ENCODE data around the gene LCN1.

DNA sequence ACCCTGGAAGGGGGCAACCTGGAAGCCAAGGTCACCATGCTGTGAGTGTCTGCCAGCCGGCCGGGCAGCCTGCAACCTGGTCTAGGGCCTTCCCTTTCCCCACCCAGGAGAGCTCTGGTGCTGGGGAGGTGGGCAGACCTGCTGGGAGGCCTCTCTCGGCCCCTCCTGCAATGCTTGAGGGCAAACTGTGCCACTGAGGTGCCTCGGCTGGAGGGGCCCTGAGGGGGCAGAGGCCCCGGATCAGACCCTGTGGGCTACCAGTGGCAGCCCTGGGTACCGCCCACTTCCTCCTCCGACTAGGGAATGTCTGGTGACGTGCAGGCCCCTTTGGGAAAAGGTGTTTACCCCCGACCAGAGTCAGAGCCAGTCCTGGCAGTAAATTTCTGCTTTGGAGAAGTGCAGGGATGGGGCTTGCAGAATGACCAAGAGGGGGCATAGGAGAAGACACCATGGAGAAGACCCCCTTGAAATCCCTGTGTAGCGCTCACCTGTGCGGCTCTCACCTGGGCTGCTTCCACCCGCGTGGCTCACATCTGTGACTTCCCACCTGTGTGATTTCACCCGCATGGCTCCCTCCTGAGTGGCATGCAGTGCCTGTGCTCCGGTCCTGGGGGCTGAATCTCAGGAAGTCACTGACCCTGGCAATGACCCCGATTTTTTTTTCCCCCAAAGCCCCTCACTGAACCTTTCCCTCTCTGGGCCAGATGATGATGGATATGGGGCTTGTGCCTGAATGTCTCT is 1.1 kb downstream of the LCN1 start:
- TF ChIP-seq POLR2A (IDR thresholded peaks at IDR 0.05): no peak
- TF ChIP-seq, protein P1, sequence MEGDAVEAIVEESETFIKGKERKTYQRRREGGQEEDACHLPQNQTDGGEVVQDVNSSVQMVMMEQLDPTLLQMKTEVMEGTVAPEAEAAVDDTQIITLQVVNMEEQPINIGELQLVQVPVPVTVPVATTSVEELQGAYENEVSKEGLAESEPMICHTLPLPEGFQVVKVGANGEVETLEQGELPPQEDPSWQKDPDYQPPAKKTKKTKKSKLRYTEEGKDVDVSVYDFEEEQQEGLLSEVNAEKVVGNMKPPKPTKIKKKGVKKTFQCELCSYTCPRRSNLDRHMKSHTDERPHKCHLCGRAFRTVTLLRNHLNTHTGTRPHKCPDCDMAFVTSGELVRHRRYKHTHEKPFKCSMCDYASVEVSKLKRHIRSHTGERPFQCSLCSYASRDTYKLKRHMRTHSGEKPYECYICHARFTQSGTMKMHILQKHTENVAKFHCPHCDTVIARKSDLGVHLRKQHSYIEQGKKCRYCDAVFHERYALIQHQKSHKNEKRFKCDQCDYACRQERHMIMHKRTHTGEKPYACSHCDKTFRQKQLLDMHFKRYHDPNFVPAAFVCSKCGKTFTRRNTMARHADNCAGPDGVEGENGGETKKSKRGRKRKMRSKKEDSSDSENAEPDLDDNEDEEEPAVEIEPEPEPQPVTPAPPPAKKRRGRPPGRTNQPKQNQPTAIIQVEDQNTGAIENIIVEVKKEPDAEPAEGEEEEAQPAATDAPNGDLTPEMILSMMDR (IDR thresholded peaks at IDR 0.05): no peak
